Activated T-helper 17 cell treated with anti-CD3 and anti-CD28 coated beads, Interleukin-2, amount 50 U/mL, for 72 hours (primary cell): Measurements from ENCODE around the gene ELMO1. TPM values are rescaled to one million over a fixed set of nuclear protein-coding genes. Genes with fewer than 3 reads are reported as not detected.
A peak's percentile ranks its signal among the peaks of the same experiment; 100 is the strongest.

Experiments
- ATAC-seq: fragments of 150-1000 bp; cut with Tn5 transposase; replicated peaks from 2 replicates; pipeline ENCODE4 v1.10.0; 2021; ENCODE audit warnings: mild to moderate bottlenecking, moderate library complexity
- H3K27ac Mint-ChIP-seq: one replicate; pipeline ENCODE4 v1.8.0; 2022; ENCODE audit warnings: mixed read lengths
- H3K27me3 Mint-ChIP-seq: one replicate; pipeline ENCODE4 v1.8.0; 2022; ENCODE audit warnings: mixed read lengths
- H3K36me3 Mint-ChIP-seq: one replicate; pipeline ENCODE4 v1.8.0; 2022; ENCODE audit warnings: low read depth, mild to moderate bottlenecking, mixed read lengths
- H3K4me1 Mint-ChIP-seq: one replicate; pipeline ENCODE4 v1.8.0; 2022; ENCODE audit warnings: mixed read lengths
- H3K4me3 Mint-ChIP-seq: one replicate; pipeline ENCODE4 v1.8.0; 2022; ENCODE audit warnings: mild to moderate bottlenecking, mixed read lengths
- H3K9me3 Mint-ChIP-seq: one replicate; pipeline ENCODE4 v1.8.0; 2022; ENCODE audit warnings: mixed read lengths
- total RNA-seq, 2 donors: library from RNA; stranded (reverse); gene quantifications; one replicate each; pipeline ENCODE4 v1.2.3, GENCODE V29; 2022

Gene ELMO1
- total RNA-seq, 2 donors from 2014 or later, result 77.4 to 106 TPM

GRCh38 chr7:36865019-36865418, 583.6 kb downstream of the ELMO1 start:
- peak; percentile 48 for ATAC-seq
- H3K27me3 Mint-ChIP-seq, result no peaks in the 10 kb centered on the region
- peak overlapping the region; percentile 64 for H3K27ac Mint-ChIP-seq
- no peaks in the 10 kb centered on the region for H3K9me3 Mint-ChIP-seq
- peaks cover 99% of the 10 kb centered on the region for H3K36me3 Mint-ChIP-seq
- no peak overlapping the region for H3K4me3 Mint-ChIP-seq
- H3K4me1 Mint-ChIP-seq, result peaks cover 23% of the 10 kb centered on the region

GRCh38 chr7:36863901-36864701, 584.6 kb downstream of the ELMO1 start:
- peak overlapping the region; percentile 64 for H3K27ac Mint-ChIP-seq
- peaks cover 19% of the 10 kb centered on the region for H3K4me1 Mint-ChIP-seq
- peaks cover 99% of the 10 kb centered on the region for H3K36me3 Mint-ChIP-seq
- ATAC-seq, result peak; percentile 40
- H3K27me3 Mint-ChIP-seq, result no peaks in the 10 kb centered on the region
- no peak overlapping the region for H3K4me3 Mint-ChIP-seq
- H3K9me3 Mint-ChIP-seq, result no peaks in the 10 kb centered on the region

GRCh38 chr7:36862771-36863261, 585.8 kb downstream of the ELMO1 start:
- Mint-ChIP-seq H3K4me1 (peaks cover 19% of the 10 kb centered on the region), H3K36me3 (peaks cover 99% of the 10 kb centered on the region), H3K9me3 (no peaks in the 10 kb centered on the region)

GRCh38 chr7:36861656-36862055, 587.0 kb downstream of the ELMO1 start:
- Mint-ChIP-seq H3K4me3 (no peak overlapping the region), H3K4me1 (peaks cover 15% of the 10 kb centered on the region), H3K9me3 (no peaks in the 10 kb centered on the region), H3K27me3 (no peaks in the 10 kb centered on the region), H3K36me3 (peaks cover 99% of the 10 kb centered on the region), H3K27ac (no peak overlapping the region)
- no peak for ATAC-seq

More at GRCh38 chr7:36862771-36863261, 585.8 kb downstream of the ELMO1 start:
- H3K27me3 Mint-ChIP-seq, result no peaks in the 10 kb centered on the region
- ATAC-seq, result no peak
- H3K27ac Mint-ChIP-seq, result no peak overlapping the region
- no peak overlapping the region for H3K4me3 Mint-ChIP-seq

- Mint-ChIP-seq H3K4me1 (peaks cover 15% of the 10 kb centered on the region), H3K4me3 (no peak overlapping the region)
Observed at GRCh38 chr7:36860681-36861080, 588.0 kb downstream of the ELMO1 start.

GRCh38 chr7:36855330-36855729, 593.3 kb downstream of the ELMO1 start:
- Mint-ChIP-seq H3K4me3 (no peak overlapping the region), H3K27me3 (no peaks in the 10 kb centered on the region), H3K9me3 (peaks cover 10% of the 10 kb centered on the region), H3K36me3 (peaks cover 78% of the 10 kb centered on the region), H3K27ac (no peak overlapping the region), H3K4me1 (peaks cover 18% of the 10 kb centered on the region)
- ATAC-seq, result no peak

More at GRCh38 chr7:36860681-36861080, 588.0 kb downstream of the ELMO1 start:
- Mint-ChIP-seq H3K27me3 (no peaks in the 10 kb centered on the region), H3K27ac (no peak overlapping the region), H3K36me3 (peaks cover 100% of the 10 kb centered on the region), H3K9me3 (no peaks in the 10 kb centered on the region)
- no peak for ATAC-seq

GRCh38 chr7:36854652-36855051, 594.0 kb downstream of the ELMO1 start:
- Mint-ChIP-seq H3K9me3 (peaks cover 10% of the 10 kb centered on the region), H3K4me3 (no peak overlapping the region)

GRCh38 chr7:36852931-36853330, 595.7 kb downstream of the ELMO1 start:
- H3K4me3 Mint-ChIP-seq, result no peak overlapping the region
- H3K4me1 Mint-ChIP-seq, result peaks cover 18% of the 10 kb centered on the region
- peaks cover 54% of the 10 kb centered on the region for H3K36me3 Mint-ChIP-seq
- no peak for ATAC-seq
- no peak overlapping the region for H3K27ac Mint-ChIP-seq
- no peaks in the 10 kb centered on the region for H3K27me3 Mint-ChIP-seq
- H3K9me3 Mint-ChIP-seq, result peaks cover 13% of the 10 kb centered on the region

More at GRCh38 chr7:36854652-36855051, 594.0 kb downstream of the ELMO1 start:
- H3K4me1 Mint-ChIP-seq, result peaks cover 18% of the 10 kb centered on the region
- ATAC-seq, result no peak
- peaks cover 71% of the 10 kb centered on the region for H3K36me3 Mint-ChIP-seq
- H3K27ac Mint-ChIP-seq, result no peak overlapping the region
- H3K27me3 Mint-ChIP-seq, result no peaks in the 10 kb centered on the region

GRCh38 chr7:36852017-36852416, 596.6 kb downstream of the ELMO1 start:
- peak; percentile 83 for ATAC-seq
- no peaks in the 10 kb centered on the region for H3K27me3 Mint-ChIP-seq
- H3K36me3 Mint-ChIP-seq, result peaks cover 45% of the 10 kb centered on the region
- H3K4me3 Mint-ChIP-seq, result peak overlapping the region; percentile 10
- H3K9me3 Mint-ChIP-seq, result peaks cover 16% of the 10 kb centered on the region
- peaks cover 18% of the 10 kb centered on the region for H3K4me1 Mint-ChIP-seq
- peak overlapping the region; percentile 71 for H3K27ac Mint-ChIP-seq

- peak overlapping the region; percentile 10 for H3K4me3 Mint-ChIP-seq
- H3K27me3 Mint-ChIP-seq, result no peaks in the 10 kb centered on the region
- ATAC-seq, result peak; percentile 59
- H3K4me1 Mint-ChIP-seq, result peaks cover 18% of the 10 kb centered on the region
- H3K9me3 Mint-ChIP-seq, result peaks cover 16% of the 10 kb centered on the region
- peak overlapping the region; percentile 71 for H3K27ac Mint-ChIP-seq
- H3K36me3 Mint-ChIP-seq, result peaks cover 38% of the 10 kb centered on the region
Observed at GRCh38 chr7:36851382-36851781, 597.3 kb downstream of the ELMO1 start.

GRCh38 chr7:36847946-36848345, 600.7 kb downstream of the ELMO1 start:
- H3K27ac Mint-ChIP-seq, result no peak overlapping the region
- no peak for ATAC-seq
- peaks cover 4% of the 10 kb centered on the region for H3K36me3 Mint-ChIP-seq

GRCh38 chr7:36844374-36844773, 604.3 kb downstream of the ELMO1 start:
- Mint-ChIP-seq H3K4me3 (no peak overlapping the region), H3K27me3 (no peaks in the 10 kb centered on the region), H3K4me1 (peaks cover 5% of the 10 kb centered on the region), H3K36me3 (no peaks in the 10 kb centered on the region), H3K27ac (no peak overlapping the region), H3K9me3 (peaks cover 6% of the 10 kb centered on the region)
- ATAC-seq, result no peak

More at GRCh38 chr7:36847946-36848345, 600.7 kb downstream of the ELMO1 start:
- Mint-ChIP-seq H3K27me3 (no peaks in the 10 kb centered on the region), H3K4me1 (peaks cover 18% of the 10 kb centered on the region), H3K9me3 (peaks cover 12% of the 10 kb centered on the region), H3K4me3 (no peak overlapping the region)

- Mint-ChIP-seq H3K4me3 (no peak overlapping the region), H3K27ac (no peak overlapping the region), H3K36me3 (no peaks in the 10 kb centered on the region), H3K4me1 (peaks cover 5% of the 10 kb centered on the region), H3K9me3 (no peaks in the 10 kb centered on the region), H3K27me3 (no peaks in the 10 kb centered on the region)
- ATAC-seq, result no peak
Observed at GRCh38 chr7:36840904-36841303, 607.8 kb downstream of the ELMO1 start.

- Mint-ChIP-seq H3K27ac (no peak overlapping the region), H3K4me3 (no peak overlapping the region), H3K27me3 (no peaks in the 10 kb centered on the region), H3K36me3 (no peaks in the 10 kb centered on the region), H3K4me1 (peaks cover 5% of the 10 kb centered on the region), H3K9me3 (no peaks in the 10 kb centered on the region)
- ATAC-seq, result no peak
Observed at GRCh38 chr7:36838616-36839225, 609.9 kb downstream of the ELMO1 start.

GRCh38 chr7:36831049-36831448, 617.6 kb downstream of the ELMO1 start:
- Mint-ChIP-seq H3K36me3 (no peaks in the 10 kb centered on the region), H3K27ac (no peak overlapping the region), H3K27me3 (no peaks in the 10 kb centered on the region), H3K9me3 (no peaks in the 10 kb centered on the region), H3K4me1 (no peaks in the 10 kb centered on the region), H3K4me3 (no peak overlapping the region)
- no peak for ATAC-seq
